ENCODE measurements around the gene CXXC5.

The CXXC5 gene

GRCh38 chr5:139667001-139667729 lies 19.0 kb downstream of the CXXC5 start:
- no peak for DNase-seq

DNA sequence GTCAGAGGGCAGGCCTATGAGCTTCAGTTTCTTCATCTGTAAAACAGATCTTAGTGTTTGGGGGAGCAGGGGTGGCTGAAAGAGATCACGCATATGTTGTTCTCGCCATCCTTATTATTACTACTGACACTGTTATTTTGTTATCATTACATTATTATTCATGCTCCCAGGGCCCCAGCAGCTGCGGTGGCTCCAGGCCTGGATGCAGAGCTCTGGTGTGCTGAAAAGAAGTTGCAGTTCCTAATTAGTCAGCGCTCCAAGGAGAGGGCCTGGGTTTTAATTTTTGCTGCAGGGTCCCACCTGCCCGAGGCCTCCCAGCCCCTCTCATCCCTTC lies 19.5 kb downstream of the CXXC5 start:
- DNase-seq: no peak

- DNase-seq: no peak
Measured at GRCh38 chr5:139668064-139668880, 20.1 kb downstream of the CXXC5 start.

GRCh38 chr5:139668924-139669661 lies 20.9 kb downstream of the CXXC5 start:
- peak; percentile 14 to 53 for DNase-seq

DNA sequence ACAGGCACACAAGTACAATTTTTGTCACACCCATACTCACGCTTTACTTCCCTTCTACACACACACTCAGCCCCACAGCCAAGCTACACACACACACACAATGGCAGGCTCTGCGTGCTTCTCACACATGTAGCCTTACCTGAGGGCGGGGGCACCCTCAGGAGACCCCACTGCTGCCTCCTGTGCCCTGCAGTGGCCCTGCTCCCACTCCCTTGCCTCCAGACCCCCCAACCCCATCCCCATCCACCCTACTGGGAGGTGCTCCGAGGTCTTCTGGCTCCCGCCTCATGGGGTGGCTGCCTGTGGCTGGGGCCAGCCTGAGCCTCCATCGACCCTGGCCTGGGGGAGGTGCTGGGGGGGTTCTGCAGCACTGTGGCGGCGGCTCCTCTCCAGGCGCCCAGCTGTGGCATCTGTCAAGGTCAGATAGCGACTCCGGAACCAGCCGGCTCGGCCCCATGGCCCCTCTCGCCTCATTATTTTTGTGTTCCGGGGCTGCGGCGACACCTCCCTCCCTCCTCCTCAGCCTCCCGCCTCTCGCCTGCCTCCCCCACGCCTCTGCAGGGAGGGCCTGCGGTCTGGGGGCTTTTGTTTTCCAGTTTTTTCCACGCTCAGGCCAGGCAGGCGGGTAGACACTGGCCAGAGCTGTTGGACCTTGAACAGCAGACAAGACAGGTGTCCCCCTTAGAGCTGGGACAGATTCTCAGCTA lies 21.7 kb downstream of the CXXC5 start:
- DNase-seq: peak in 1 of 2 experiments; percentile 65

- peak; percentile 49 to 85 for DNase-seq
Measured at GRCh38 chr5:139670369-139671095, 22.4 kb downstream of the CXXC5 start.

DNA sequence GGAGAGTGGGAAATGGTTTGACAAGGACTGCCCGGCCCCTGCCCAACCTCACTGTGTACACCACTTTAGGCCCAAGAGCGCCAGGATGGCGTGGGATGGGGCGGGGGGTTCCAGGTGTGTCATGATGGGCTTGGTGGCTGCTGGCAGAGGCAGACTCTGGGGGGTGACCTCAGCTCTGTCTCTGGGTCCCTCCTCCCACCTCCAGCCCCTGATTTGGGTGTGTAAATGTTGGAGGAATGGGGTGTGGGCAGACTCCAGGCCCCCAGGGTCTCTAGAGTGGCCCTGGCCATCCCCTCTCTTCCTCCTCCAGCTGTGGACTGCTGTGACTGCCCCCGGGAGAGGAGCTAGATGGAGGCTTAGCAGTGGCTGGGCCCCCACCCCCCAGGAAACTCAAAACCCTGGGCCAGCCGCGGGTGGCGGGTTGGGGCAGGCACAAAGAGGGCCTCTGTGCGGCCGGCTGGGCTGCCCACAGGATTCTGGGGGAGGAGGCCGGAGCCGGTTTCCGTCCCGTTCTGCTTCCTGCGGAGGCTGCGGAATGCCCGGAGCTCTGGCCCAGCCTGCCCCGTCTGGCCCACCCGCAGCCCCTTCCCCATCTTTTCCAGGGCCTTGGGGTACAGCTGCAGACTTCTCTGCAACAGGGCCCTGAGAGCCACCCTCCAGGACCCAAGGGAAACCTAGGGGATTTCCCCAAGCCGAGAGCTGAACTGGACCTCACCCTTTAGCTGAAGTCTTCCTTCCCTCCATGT lies 23.1 kb downstream of the CXXC5 start:
- DNase-seq: no peak

- DNase-seq: no peak
Measured at GRCh38 chr5:139675213-139675612, 27.1 kb downstream of the CXXC5 start.

DNA sequence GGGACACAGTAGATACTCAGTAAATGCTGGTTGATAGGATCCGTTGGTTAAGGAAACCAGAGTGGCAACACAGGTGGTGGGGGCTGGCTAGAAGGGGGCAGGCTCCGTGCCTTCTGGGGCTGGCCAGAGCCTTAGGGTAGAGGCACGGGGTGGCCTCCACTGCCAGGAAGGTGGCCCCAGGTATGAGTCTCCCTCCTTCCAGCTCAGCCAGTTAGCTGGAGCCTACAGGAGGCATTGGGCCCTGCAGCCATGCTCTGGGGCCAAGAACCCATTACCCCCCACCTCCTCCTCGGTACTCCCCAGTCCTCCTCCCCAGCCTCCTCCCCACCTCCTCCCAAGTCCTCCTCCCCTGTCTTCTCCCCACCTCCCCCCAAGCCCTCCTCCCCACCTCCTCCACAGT lies 27.7 kb downstream of the CXXC5 start:
- no peak for DNase-seq

GRCh38 chr5:139676406-139676805 lies 28.3 kb downstream of the CXXC5 start:
- DNase-seq: no peak

- DNase-seq: no peak
Measured at GRCh38 chr5:139676951-139677735, 29.0 kb downstream of the CXXC5 start.

GRCh38 chr5:139677736-139678613 lies 29.8 kb downstream of the CXXC5 start:
- no peak for DNase-seq

GRCh38 chr5:139678751-139679750 lies 30.9 kb downstream of the CXXC5 start:
- no peak for DNase-seq

DNA sequence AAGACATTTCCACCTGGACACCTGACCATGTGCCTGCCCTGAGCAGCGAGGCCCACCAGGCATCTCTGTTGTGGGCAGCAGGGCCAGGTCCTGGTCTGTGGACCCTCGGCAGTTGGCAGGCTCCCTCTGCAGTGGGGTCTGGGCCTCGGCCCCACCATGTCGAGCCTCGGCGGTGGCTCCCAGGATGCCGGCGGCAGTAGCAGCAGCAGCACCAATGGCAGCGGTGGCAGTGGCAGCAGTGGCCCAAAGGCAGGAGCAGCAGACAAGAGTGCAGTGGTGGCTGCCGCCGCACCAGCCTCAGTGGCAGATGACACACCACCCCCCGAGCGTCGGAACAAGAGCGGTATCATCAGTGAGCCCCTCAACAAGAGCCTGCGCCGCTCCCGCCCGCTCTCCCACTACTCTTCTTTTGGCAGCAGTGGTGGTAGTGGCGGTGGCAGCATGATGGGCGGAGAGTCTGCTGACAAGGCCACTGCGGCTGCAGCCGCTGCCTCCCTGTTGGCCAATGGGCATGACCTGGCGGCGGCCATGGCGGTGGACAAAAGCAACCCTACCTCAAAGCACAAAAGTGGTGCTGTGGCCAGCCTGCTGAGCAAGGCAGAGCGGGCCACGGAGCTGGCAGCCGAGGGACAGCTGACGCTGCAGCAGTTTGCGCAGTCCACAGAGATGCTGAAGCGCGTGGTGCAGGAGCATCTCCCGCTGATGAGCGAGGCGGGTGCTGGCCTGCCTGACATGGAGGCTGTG lies 32.4 kb downstream of the CXXC5 start:
- DNase-seq: no peak

DNA sequence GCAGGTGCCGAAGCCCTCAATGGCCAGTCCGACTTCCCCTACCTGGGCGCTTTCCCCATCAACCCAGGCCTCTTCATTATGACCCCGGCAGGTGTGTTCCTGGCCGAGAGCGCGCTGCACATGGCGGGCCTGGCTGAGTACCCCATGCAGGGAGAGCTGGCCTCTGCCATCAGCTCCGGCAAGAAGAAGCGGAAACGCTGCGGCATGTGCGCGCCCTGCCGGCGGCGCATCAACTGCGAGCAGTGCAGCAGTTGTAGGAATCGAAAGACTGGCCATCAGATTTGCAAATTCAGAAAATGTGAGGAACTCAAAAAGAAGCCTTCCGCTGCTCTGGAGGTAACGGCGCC lies 32.9 kb downstream of the CXXC5 start:
- DNase-seq: no peak

DNA sequence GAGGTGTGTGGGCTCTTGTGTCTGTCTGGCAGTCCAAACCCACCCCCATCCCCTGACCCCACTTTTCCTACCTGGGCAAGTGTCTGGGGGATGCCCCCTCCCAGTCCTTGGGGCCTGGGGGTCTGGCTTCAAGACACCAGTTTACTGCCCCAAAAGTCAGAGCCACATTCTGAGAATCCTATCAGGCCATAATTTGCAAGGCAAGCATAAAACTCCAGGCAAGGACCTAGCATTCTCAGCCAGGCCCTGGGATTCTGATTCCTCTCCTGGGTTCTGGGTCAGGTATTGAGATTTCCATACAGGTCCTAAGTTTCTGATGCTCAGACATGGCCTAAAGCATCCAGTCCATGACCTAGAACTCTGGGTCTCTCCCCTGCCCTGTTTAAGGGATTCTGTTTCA lies 33.3 kb downstream of the CXXC5 start:
- no peak for DNase-seq

Measured in NCI-H2081 (cell line).